Measurements from ENCODE around the gene PPP2R5C.

PPP2R5C gene

DNA sequence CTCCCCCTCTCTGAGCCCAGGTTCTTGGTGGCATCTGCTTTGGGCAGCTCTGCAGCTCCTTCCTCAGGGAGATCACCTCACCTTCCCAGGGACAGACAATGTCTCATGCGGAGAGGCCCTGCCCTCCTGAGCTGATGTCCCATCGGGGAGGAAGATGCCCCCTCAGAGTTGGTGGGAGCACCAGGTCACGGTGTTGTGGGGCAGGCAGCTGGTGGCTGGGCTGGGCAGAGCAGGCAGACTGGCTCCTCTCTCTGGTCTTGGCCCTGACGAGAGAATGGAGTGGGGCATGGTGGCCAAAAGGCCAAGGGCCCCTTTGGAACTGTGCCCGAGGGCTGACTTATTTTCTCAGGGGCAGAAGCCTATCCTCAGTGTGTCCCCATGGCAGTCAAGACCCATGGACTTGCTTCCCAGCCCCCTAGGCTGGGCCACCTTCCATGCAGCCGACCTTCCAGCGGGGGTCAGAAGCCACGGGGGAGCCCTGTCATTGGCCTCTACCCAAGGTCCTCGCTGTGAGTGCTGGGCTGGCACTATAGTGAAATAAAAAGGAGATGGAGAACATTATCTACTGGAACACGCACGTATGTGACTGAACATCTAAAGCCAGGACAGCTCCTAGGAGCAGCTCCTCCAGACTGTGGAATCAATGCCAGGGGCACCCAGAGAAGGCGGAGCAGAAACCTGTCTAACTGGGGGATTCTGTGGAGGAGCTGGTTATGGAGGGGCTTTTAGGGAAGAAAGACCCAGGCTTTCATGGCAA, 21.9 kb downstream of the PPP2R5C start:
- no peak overlapping the region for H3K4me3 ChIP-seq (ENCODE audit: low read depth, low read length)
- no peak for DNase-seq (ENCODE audit: low read depth, low spot score)
- TF ChIP-seq, protein P1, sequence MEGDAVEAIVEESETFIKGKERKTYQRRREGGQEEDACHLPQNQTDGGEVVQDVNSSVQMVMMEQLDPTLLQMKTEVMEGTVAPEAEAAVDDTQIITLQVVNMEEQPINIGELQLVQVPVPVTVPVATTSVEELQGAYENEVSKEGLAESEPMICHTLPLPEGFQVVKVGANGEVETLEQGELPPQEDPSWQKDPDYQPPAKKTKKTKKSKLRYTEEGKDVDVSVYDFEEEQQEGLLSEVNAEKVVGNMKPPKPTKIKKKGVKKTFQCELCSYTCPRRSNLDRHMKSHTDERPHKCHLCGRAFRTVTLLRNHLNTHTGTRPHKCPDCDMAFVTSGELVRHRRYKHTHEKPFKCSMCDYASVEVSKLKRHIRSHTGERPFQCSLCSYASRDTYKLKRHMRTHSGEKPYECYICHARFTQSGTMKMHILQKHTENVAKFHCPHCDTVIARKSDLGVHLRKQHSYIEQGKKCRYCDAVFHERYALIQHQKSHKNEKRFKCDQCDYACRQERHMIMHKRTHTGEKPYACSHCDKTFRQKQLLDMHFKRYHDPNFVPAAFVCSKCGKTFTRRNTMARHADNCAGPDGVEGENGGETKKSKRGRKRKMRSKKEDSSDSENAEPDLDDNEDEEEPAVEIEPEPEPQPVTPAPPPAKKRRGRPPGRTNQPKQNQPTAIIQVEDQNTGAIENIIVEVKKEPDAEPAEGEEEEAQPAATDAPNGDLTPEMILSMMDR (IDR thresholded peaks at IDR 0.05; ENCODE audit: low read depth, low read length) = no peak
- in situ Hi-C loops (cut with HindIII; ENCODE audit: low sequenced_read_pairs) = no loop called here

DNA sequence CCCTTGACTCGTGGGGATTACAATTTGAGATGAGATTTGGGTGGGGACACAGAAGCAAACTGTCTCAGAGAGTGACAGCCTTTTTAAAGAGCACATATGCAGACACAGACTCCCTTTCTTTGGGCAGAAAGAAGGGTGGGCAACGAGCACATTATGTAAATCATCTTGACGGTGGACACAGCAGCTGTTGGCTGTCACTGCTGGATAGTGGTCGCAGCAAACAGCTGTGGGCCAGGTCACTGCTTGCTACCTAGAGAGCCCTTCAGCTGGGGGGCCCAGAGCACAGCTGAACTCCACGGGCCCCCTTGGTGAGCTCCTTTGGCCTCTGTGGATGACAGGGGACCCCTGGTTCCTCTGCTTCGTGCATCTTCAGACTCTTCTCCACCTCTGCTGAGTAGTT, 23.1 kb downstream of the PPP2R5C start:
- no peak overlapping the region for H3K4me3 ChIP-seq (ENCODE audit: low read depth, low read length)
- in situ Hi-C loops (cut with HindIII; ENCODE audit: low sequenced_read_pairs) = no loop called here
- DNase-seq (ENCODE audit: low read depth, low spot score) = no peak
- TF ChIP-seq, protein P1 (IDR thresholded peaks at IDR 0.05; ENCODE audit: low read depth, low read length) = no peak

DNA sequence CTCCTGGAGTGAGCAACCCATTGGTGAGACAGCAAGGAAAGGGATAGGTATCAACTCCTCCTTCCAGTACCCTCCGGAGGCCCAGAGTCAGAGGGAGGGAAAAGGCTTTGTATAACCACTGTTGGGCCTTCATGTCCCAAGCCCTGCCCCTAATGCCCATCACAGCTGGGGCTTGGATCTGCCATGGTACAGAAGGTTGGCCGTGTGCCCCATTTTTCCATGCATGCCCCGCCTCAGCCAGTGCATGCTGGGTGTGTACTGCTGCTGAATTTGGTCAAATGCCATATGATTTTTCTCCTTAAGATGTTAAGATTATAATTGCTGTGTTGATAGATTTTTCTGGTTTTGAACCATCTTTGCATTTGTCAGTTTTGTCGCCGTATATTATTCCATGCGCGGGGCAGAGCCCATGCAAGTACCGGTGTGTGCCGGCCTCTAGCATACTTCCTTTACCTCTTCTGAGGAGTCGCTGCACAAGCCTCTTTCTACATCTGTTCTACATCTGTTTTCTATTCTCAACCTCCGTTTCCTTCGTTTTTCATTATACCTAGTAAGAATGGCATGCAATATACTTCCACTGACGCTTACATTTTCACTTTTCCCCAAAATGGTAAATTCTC, 26.6 kb downstream of the PPP2R5C start:
- TF ChIP-seq, protein P1 (IDR thresholded peaks at IDR 0.05; ENCODE audit: low read depth, low read length) = no peak
- H3K4me3 ChIP-seq (ENCODE audit: low read depth, low read length) = no peak overlapping the region
- no peak for DNase-seq (ENCODE audit: low read depth, low spot score)
- in situ Hi-C loops (cut with HindIII; ENCODE audit: low sequenced_read_pairs) = no loop called here

DNA sequence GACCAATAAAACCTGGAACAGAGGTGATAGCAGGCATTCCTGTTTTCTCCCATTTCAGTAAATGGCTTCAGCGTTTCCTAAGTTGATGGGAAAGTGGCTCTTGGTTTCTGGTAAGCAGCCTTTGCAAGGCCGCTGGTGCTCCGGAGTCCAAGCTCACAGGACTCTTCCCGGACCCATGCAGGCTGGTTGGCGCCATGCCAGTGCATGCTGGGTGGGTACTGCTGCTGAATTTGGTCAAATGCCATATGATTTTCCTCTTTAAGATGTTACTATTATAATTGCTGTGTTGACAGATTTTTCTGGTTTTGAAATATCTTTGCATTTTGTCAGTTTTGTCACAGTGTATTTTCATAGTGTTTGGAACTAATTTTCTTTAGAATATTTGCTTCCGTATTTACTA, 27.7 kb downstream of the PPP2R5C start:
- no peak for DNase-seq (ENCODE audit: low read depth, low spot score)
- in situ Hi-C loops (cut with HindIII; ENCODE audit: low sequenced_read_pairs) = no loop called here

DNA sequence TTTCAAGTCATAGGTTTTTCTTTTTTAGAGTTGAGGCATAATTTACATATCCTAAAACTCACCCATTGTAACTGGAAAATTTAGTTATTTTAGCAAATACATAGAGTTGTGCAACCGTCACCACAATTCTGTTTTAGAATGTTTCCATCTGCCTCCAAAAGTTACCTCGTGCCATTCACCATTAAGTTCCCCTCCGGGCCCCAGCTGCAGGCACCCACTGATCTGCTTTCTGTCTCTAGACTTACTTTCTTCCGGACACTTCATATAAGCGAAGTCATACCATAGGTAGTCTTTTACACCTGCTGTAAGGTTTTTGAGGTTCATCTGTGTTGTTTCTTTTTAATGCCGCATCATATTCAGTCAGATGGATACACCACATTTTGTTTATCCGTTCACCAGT, 28.7 kb downstream of the PPP2R5C start:
- H3K4me3 ChIP-seq (ENCODE audit: low read depth, low read length) = no peak overlapping the region
- in situ Hi-C loops (cut with HindIII; ENCODE audit: low sequenced_read_pairs) = no loop called here
- TF ChIP-seq, protein P1 (IDR thresholded peaks at IDR 0.05; ENCODE audit: low read depth, low read length) = no peak
- DNase-seq (ENCODE audit: low read depth, low spot score) = no peak

More for the DNA sequence above, 27.7 kb downstream of the PPP2R5C start:
- TF ChIP-seq, protein P1 (IDR thresholded peaks at IDR 0.05; ENCODE audit: low read depth, low read length) = no peak
- no peak overlapping the region for H3K4me3 ChIP-seq (ENCODE audit: low read depth, low read length)

DNA sequence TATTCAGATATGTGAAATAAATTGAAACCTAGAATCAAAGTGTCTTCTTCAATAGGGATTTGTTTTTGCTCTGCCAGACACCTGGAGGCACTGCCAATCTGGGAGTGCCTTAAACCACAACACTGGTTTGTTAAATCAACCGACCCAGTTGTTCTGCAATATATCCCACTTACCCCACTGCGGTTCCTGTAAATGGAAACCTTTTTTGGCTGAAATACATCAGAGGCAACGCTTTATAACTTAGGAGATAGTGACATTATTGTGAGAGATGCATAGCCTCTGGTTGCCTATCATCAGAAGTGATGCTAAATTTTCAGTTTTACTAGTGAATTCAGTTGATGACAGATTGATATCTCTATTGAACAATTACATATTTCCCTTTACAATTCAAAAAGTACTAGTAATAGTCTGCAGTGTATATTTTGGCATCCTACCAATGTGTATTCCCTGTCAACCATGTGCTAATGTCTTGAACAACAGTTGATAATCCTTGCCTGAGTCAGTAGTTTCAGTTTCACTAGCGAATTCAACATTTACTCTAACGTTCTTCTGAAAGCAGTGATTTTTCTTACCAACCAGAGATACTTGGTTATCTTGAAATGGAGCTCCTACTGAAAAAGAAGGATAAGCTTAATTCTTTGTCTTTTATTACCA, 30.5 kb downstream of the PPP2R5C start:
- in situ Hi-C loops (cut with HindIII; ENCODE audit: low sequenced_read_pairs) = no loop called here
- TF ChIP-seq, protein P1 (IDR thresholded peaks at IDR 0.05; ENCODE audit: low read depth, low read length) = no peak
- DNase-seq (ENCODE audit: low read depth, low spot score) = peak; percentile 60
- H3K4me3 ChIP-seq (ENCODE audit: low read depth, low read length) = peak overlapping the region; percentile 10
